Activated CD4-positive, alpha-beta T cell treated with anti-CD3 and anti-CD28 coated beads, Interleukin-2, amount 50 U/mL, for 1 hour (primary cell): ENCODE results near the gene TRPC3.
A peak's percentile ranks its signal among the peaks of the same experiment; 100 is the strongest.

Experiments
- DNase-seq: peaks from one replicate; pipeline ENCODE4 v3.0.0-alpha.2; 2020

Gene TRPC3

DNA sequence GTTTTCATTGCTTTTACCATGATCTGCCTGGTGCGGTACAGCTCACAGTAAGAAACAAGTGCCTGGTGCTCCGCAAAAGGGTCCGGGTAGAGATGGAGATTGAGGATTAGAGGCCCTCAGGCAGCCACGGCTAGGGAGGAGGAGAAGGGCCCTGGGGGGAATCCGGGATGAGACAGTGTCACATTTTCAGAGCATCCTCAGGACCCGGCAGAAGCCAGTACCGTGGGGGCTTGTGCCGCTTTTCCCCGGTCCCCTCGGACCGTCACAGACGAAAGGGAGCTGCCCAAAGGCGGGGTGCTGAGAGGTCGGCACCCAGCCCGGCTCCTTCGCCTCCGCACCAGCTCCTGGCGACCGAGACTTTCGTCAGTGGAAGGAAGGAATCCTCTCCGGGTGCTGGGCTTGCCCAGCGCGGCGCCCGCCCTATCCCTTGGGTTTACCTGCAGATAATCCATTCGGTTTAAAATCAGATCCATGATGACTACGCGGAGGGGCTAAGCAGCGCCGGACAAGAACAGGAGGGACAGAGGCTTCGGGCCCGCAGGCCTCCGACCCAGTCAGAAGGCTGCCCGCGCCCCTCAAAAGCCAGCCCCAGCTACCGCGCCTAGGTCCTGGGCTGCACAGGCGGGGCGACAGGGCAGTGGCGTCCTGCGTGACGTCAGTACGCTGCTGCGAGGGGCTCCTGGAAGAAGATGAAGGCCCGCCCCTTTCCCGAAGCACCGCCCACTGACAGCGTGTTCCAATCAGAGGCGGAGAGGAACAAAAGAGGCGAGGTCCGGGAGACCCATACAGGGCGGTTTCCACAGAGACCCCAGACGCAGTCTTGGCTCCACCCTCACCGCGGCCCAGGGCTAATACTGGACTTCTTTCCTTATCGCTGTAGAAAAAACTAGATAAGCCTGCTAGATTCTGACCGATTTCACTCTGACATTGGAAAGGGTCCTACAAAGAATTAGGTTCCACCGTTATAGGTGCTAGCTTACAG is 81.7 kb downstream of the TRPC3 start, which contains the start of gene BBS7:
Gene BBS7 (minus strand): TSS at position 634 of the 982 bp plus-strand sequence. CDS start 161 bp downstream, at position 473.
- DNase-seq: peak; percentile 96

GRCh38 chr4:121863799-121864198 is 88.1 kb downstream of the TRPC3 start:
- DNase-seq: no peak

DNA sequence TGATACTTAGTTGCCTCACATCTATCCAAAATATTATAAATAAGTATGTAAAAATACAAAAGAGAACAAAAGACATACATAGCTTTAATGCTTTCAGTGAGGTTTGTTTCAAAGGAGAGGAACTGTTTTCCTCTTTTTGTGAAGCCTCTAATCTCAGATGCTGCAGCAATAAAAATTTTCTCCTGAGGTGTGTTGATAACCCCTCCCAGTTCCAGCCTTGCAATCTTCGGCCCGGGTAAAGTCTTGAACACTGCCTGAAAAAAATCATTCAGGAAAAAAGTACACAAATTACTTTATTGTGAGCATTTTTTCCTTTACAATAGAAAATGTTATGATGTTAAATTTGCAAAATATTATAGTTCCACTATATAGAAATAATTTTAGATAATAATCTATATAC is 90.4 kb downstream of the TRPC3 start:
- DNase-seq: no peak

GRCh38 chr4:121860121-121860520 is 91.7 kb downstream of the TRPC3 start:
- DNase-seq: no peak

DNA sequence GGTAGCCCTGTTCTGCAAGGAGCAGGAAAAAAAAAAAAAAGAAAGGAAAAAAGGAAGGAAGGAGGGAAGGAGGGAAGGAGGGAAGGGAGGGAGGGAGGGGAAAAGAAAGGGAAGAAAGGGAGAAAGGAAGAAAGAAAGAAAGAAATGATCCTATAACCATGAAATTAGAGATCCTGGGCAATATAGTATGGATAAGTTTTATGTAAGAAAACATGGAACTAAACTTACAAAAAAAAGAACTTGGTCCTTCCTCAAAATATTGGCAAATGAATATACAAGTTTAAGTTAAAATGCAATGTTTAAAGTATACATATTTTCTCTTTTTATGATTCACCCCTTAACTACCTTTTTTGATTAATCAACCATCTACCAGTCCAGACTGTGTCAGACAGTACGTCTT is 100.5 kb downstream of the TRPC3 start:
- no peak for DNase-seq

DNA sequence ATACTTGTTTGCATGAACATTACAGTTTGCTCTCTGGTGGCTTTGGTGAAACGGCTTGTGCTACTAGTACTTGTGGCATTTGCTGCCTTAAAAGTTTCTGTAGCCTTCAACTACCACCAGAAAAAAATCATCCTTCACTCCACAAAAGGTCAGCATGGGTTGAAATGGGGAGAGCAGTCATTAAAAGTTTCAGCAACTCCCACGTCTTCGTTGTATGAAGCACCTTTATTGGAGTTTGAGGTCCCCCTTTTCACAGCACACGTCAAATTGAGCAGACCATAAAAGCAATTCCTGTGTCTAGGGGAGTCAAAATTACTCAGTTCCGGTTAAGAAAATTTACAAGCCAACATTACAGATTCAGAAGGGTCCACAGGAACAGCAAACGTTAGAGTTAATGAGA is 105.2 kb downstream of the TRPC3 start:
- no peak for DNase-seq

DNA sequence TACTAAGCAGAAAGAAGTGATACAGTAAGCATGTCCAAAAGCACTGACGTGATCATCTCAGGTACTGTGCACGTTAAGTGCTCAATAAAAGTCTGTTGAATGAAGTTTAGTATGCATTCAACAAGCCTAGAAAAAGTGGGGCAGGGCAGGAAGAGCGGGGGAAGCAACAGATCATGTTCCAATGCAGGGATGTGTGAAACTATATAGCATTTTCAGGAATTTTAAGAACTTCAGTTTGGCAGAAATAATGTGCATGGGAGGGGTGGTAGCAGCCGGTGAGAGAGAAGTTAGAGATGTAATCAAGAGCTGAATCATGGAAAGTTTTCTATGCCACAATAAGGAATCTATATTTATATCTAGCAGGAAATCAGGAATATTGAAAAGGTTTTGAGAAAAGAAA is 109.0 kb downstream of the TRPC3 start:
- no peak for DNase-seq

DNA sequence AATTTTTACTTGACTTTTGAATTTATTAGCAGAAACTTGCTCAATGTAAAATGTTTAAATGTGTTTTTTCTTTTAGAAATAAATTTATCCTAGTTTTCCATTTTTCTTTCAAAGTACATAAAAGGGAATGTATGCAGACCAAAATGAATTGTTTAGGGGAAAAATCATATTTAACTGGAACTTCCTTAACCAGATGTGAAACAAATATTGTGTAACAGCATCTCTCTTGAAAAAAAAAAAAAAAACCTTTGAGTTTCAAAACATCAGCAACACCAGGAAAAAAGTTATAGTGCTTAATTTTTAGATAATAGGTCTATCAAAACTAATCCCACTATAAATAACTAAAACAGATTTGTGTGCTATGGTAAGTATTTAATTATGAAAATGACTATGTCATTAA is 113.7 kb downstream of the TRPC3 start:
- DNase-seq: no peak

DNA sequence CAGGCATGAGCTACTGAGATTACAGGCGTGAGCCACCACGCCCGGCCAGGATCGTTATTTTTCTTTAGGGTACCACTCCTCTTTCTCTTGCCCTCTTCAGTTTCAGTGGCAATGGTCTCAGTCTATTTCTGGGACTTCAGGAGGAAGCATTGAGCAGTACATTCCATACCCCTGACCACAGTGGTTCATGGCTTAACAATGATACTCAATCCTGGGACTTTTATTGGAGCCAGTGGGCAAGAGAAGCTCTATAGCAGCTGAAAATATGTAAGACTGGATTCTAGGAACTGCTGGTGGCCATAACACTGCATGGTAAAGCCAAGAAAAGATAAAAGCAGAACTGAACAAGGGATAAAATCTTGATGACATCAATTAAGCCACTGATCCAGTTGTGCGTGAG is 122.3 kb downstream of the TRPC3 start:
- DNase-seq: no peak
